ENCODE measurements around the gene SAMD9L.
"Not testable (repeated sequence)": the region's sequence is repeated elsewhere in the genome, so short reads cannot be mapped to it uniquely, and the experiment has no call there.

SAMD9L gene

GRCh38 chr7:93126954-93127353 lies 21.2 kb downstream of the SAMD9L start:
- Mint-ChIP-seq H3K9me3 (peaks cover 34% of the 10 kb centered on the region), H3K36me3 (peaks cover 32% of the 10 kb centered on the region)
- not testable (repeated sequence) for H3K27ac Mint-ChIP-seq; DNase-seq (ENCODE audit: low spot score in 2 of 2); H3K27me3 Mint-ChIP-seq; H3K4me1 Mint-ChIP-seq; H3K4me3 Mint-ChIP-seq; ATAC-seq (ENCODE audit: low read depth)

- DNase-seq (ENCODE audit: low spot score in 2 of 2); ATAC-seq (ENCODE audit: low read depth); H3K27ac Mint-ChIP-seq; H3K4me3 Mint-ChIP-seq; H3K4me1 Mint-ChIP-seq; H3K27me3 Mint-ChIP-seq: not testable (repeated sequence)
- Mint-ChIP-seq H3K9me3 (peaks cover 31% of the 10 kb centered on the region), H3K36me3 (peaks cover 30% of the 10 kb centered on the region)
Observed at GRCh38 chr7:93123532-93123931, 24.7 kb downstream of the SAMD9L start.

GRCh38 chr7:93120592-93121549 lies 27.3 kb downstream of the SAMD9L start:
- H3K9me3 Mint-ChIP-seq: peaks cover 25% of the 10 kb centered on the region
- DNase-seq (ENCODE audit: low spot score in 2 of 2) (no peak), ATAC-seq (ENCODE audit: low read depth) (no peak)
- H3K27ac Mint-ChIP-seq: no peak overlapping the region
- peaks cover 17% of the 10 kb centered on the region for H3K4me1 Mint-ChIP-seq
- H3K36me3 Mint-ChIP-seq: peaks cover 31% of the 10 kb centered on the region
- H3K27me3 Mint-ChIP-seq: no peaks in the 10 kb centered on the region
- H3K4me3 Mint-ChIP-seq: no peak overlapping the region

GRCh38 chr7:93119191-93119905 lies 28.8 kb downstream of the SAMD9L start:
- DNase-seq (ENCODE audit: low spot score in 2 of 2): no peak
- no peaks in the 10 kb centered on the region for H3K27me3 Mint-ChIP-seq
- ATAC-seq (ENCODE audit: low read depth): no peak
- no peak overlapping the region for H3K4me3 Mint-ChIP-seq
- H3K36me3 Mint-ChIP-seq: peaks cover 40% of the 10 kb centered on the region
- peaks cover 26% of the 10 kb centered on the region for H3K4me1 Mint-ChIP-seq
- H3K9me3 Mint-ChIP-seq: peaks cover 18% of the 10 kb centered on the region
- no peak overlapping the region for H3K27ac Mint-ChIP-seq

GRCh38 chr7:93117852-93118530 lies 30.2 kb downstream of the SAMD9L start, which contains the start of gene SAMD9:
Gene SAMD9 (minus strand): TSS chr7:93117979. CDS start chr7:93106097, 11,882 bp downstream.
- Mint-ChIP-seq H3K27ac (peak within 1 kb of the TSS; percentile 87), H3K4me3 (peak within 1 kb of the TSS; percentile 88), H3K4me1 (peaks cover 26% of the 10 kb centered on the region), H3K27me3 (no peaks in the 10 kb centered on the region), H3K36me3 (peaks cover 41% of the 10 kb centered on the region), H3K9me3 (peaks cover 12% of the 10 kb centered on the region)
- peak; percentile 100 for ATAC-seq (ENCODE audit: low read depth)
- peak; percentile 16 to 61 for DNase-seq (ENCODE audit: low spot score in 2 of 2)

GRCh38 chr7:93117327-93117726 lies 30.9 kb downstream of the SAMD9L start:
- peaks cover 14% of the 10 kb centered on the region for H3K9me3 Mint-ChIP-seq
- DNase-seq (ENCODE audit: low spot score in 2 of 2): no peak

GRCh38 chr7:93115796-93116195 lies 32.4 kb downstream of the SAMD9L start:
- H3K9me3 Mint-ChIP-seq: peaks cover 18% of the 10 kb centered on the region
- H3K27me3 Mint-ChIP-seq: no peaks in the 10 kb centered on the region
- DNase-seq (ENCODE audit: low spot score in 2 of 2): no peak
- H3K4me1 Mint-ChIP-seq: peaks cover 34% of the 10 kb centered on the region
- no peak overlapping the region for H3K27ac Mint-ChIP-seq
- ATAC-seq (ENCODE audit: low read depth): no peak
- H3K4me3 Mint-ChIP-seq: peak overlapping the region; percentile 70
- H3K36me3 Mint-ChIP-seq: peaks cover 51% of the 10 kb centered on the region

More at GRCh38 chr7:93117327-93117726, 30.9 kb downstream of the SAMD9L start:
- peak overlapping the region; percentile 87 for H3K27ac Mint-ChIP-seq
- H3K27me3 Mint-ChIP-seq: no peaks in the 10 kb centered on the region
- ATAC-seq (ENCODE audit: low read depth): no peak
- peaks cover 29% of the 10 kb centered on the region for H3K4me1 Mint-ChIP-seq
- peak overlapping the region; percentile 88 for H3K4me3 Mint-ChIP-seq
- H3K36me3 Mint-ChIP-seq: peaks cover 42% of the 10 kb centered on the region

- ATAC-seq (ENCODE audit: low read depth) (no peak), DNase-seq (ENCODE audit: low spot score in 2 of 2) (no peak)
- Mint-ChIP-seq H3K9me3 (peaks cover 19% of the 10 kb centered on the region), H3K27ac (no peak overlapping the region), H3K4me3 (no peak overlapping the region), H3K4me1 (peaks cover 10% of the 10 kb centered on the region), H3K36me3 (peaks cover 71% of the 10 kb centered on the region), H3K27me3 (no peaks in the 10 kb centered on the region)
Observed at GRCh38 chr7:93108003-93108402, 40.2 kb downstream of the SAMD9L start.

- H3K9me3 Mint-ChIP-seq: peaks cover 10% of the 10 kb centered on the region
- H3K4me3 Mint-ChIP-seq: no peak overlapping the region
- no peaks in the 10 kb centered on the region for H3K4me1 Mint-ChIP-seq
- H3K27me3 Mint-ChIP-seq: peaks cover 4% of the 10 kb centered on the region
- ATAC-seq (ENCODE audit: low read depth): no peak
- no peak overlapping the region for H3K27ac Mint-ChIP-seq
- peaks cover 3% of the 10 kb centered on the region for H3K36me3 Mint-ChIP-seq
- DNase-seq (ENCODE audit: low spot score in 2 of 2): no peak
Observed at GRCh38 chr7:93097388-93097787, 50.8 kb downstream of the SAMD9L start.

GRCh38 chr7:93092757-93093370 lies 55.3 kb downstream of the SAMD9L start:
- no peak overlapping the region for H3K4me3 Mint-ChIP-seq
- no peak overlapping the region for H3K27ac Mint-ChIP-seq
- peaks cover 11% of the 10 kb centered on the region for H3K9me3 Mint-ChIP-seq
- H3K36me3 Mint-ChIP-seq: peaks cover 1% of the 10 kb centered on the region
- H3K27me3 Mint-ChIP-seq: peaks cover 11% of the 10 kb centered on the region
- H3K4me1 Mint-ChIP-seq: no peaks in the 10 kb centered on the region
- ATAC-seq (ENCODE audit: low read depth): no peak
- no peak for DNase-seq (ENCODE audit: low spot score in 2 of 2)
